NCI-H1930 (cell line): Measurements from ENCODE around the gene TRIM47.
A peak's percentile ranks its signal among the peaks of the same experiment; 100 is the strongest.
"Not testable (repeated sequence)": the region's sequence is repeated elsewhere in the genome, so short reads cannot be mapped to it uniquely, and the experiment has no call there.

Experiments used
- DNase-seq, 2 experiments: peaks; one replicate each; lab custom pipeline; 2025; lab: John Stamatoyannopoulos, UW

The TRIM47 gene

GRCh38 chr17:75870228-75870627 is 8.2 kb downstream of the TRIM47 start:
- not testable (repeated sequence) for DNase-seq

GRCh38 chr17:75869282-75870141 is 8.9 kb downstream of the TRIM47 start:
- DNase-seq, result no peak

- not testable (repeated sequence) for DNase-seq
These were observed 9.6 kb downstream of the TRIM47 start for GRCh38 chr17:75868730-75869281.

- DNase-seq, result not testable (repeated sequence)
These were observed 12.8 kb downstream of the TRIM47 start for GRCh38 chr17:75865404-75866188.

- not testable (repeated sequence) for DNase-seq
These were observed 13.5 kb downstream of the TRIM47 start for GRCh38 chr17:75864887-75865286.

- no peak for DNase-seq
These were observed 13.9 kb downstream of the TRIM47 start for GRCh38 chr17:75864448-75864871.

- no peak for DNase-seq
These were observed 16.5 kb downstream of the TRIM47 start for GRCh38 chr17:75861927-75862317.

GRCh38 chr17:75859358-75859757 is 19.0 kb downstream of the TRIM47 start:
- not testable (repeated sequence) for DNase-seq

GRCh38 chr17:75856062-75856756 is 22.2 kb downstream of the TRIM47 start:
- no peak for DNase-seq

- DNase-seq, result peak; percentile 100
These were observed 22.9 kb downstream of the TRIM47 start, which contains the start of gene WBP2 for GRCh38 chr17:75855310-75856061. WBP2 (minus strand) TSS chr17:75855335; CDS start chr17:75855297, 38 bp downstream.

GRCh38 chr17:75854881-75855309 is 23.5 kb downstream of the TRIM47 start:
- DNase-seq, result no peak

- no peak for DNase-seq
These were observed 24.2 kb downstream of the TRIM47 start for GRCh38 chr17:75854101-75854748.

- no peak for DNase-seq
These were observed 24.9 kb downstream of the TRIM47 start for GRCh38 chr17:75853433-75853832.

- DNase-seq, result not testable (repeated sequence)
These were observed 26.7 kb downstream of the TRIM47 start for GRCh38 chr17:75851693-75851991.

GRCh38 chr17:75850928-75851692 is 27.3 kb downstream of the TRIM47 start:
- no peak for DNase-seq

- DNase-seq, result no peak
These were observed 28.7 kb downstream of the TRIM47 start for GRCh38 chr17:75849724-75850123.

GRCh38 chr17:75849279-75849646 is 29.1 kb downstream of the TRIM47 start:
- no peak for DNase-seq

GRCh38 chr17:75848523-75849278 is 29.7 kb downstream of the TRIM47 start:
- peak; percentile 49 to 74 for DNase-seq
